VCaP (cell line): ENCODE data around the gene TFG.

Source experiments
- H3K27ac ChIP-seq: fragments of 450-650 bp; 2 replicates; pipeline ENCODE4 v1.5.1; 2017
- CTCF ChIP-seq: fragments of 450-650 bp; conservative IDR thresholded peaks from 2 replicates; pipeline ENCODE4 v1.5.1; 2017; ENCODE audit warnings: mild to moderate bottlenecking, moderate library complexity

Gene TFG

GRCh38 chr3:100775226-100775625 is 65.9 kb downstream of the TFG start:
- H3K27ac ChIP-seq: no peak overlapping the region
- TF ChIP-seq CTCF: no peak

- H3K27ac ChIP-seq: no peak overlapping the region
- no peak for TF ChIP-seq CTCF
Measured at GRCh38 chr3:100775669-100776068, 66.4 kb downstream of the TFG start.

GRCh38 chr3:100776097-100776729 is 66.9 kb downstream of the TFG start:
- TF ChIP-seq CTCF: no peak

GRCh38 chr3:100776746-100777145 is 67.5 kb downstream of the TFG start:
- TF ChIP-seq CTCF: no peak
- H3K27ac ChIP-seq: no peak overlapping the region

More at GRCh38 chr3:100776097-100776729, 66.9 kb downstream of the TFG start:
- no peak overlapping the region for H3K27ac ChIP-seq

- no peak for TF ChIP-seq CTCF
- H3K27ac ChIP-seq: no peak overlapping the region
Measured at GRCh38 chr3:100777271-100777670, 68.0 kb downstream of the TFG start.

- no peak overlapping the region for H3K27ac ChIP-seq
- no peak for TF ChIP-seq CTCF
Measured at GRCh38 chr3:100779480-100779879, 70.2 kb downstream of the TFG start.

- H3K27ac ChIP-seq: no peak overlapping the region
- TF ChIP-seq CTCF: no peak
Measured at GRCh38 chr3:100780071-100780622, 70.9 kb downstream of the TFG start.
